HG02623 (cell line): ENCODE results near the gene PLPPR1.
"Not testable (repeated sequence)": the region's sequence is repeated elsewhere in the genome, so short reads cannot be mapped to it uniquely, and the experiment has no call there.

ENCODE experiments used
- ATAC-seq: cut with Tn5 transposase; IDR thresholded peaks from one replicate; pipeline ENCODE4 v1.9.1; 2021; ENCODE audit warnings: moderate library complexity; ENCODE audit not compliant: unreplicated experiment

The PLPPR1 gene

DNA sequence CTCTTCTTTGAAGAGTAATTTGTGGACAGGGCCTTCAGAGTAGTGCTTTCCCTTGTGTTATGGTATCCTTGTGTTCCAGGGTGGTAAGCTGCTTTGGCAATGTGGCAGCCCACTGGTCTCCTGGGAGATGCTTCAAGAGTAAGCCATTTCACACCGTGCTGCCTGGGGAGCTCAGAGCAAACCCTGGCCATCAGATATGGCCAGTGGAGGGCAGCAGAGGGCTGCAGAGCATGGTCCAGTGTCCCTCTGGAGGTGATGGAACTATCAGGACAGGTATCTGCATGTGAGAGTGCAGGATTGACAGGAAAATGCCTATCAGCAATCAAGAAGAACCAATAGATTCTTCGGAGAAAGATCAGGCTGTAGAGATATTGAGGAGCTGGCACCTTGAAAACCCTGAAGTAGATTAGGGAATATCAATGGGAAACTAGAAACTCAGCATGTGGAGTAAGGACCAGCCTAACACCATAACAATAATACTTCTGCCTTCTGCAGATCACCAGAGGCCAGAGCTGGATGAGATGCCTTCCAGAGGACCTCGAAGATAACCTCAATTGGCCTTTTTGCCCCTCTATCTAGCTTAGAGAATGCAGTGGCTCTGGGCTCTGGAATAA, 90.8 kb downstream of the PLPPR1 start:
- ATAC-seq, result peak; percentile 76

DNA sequence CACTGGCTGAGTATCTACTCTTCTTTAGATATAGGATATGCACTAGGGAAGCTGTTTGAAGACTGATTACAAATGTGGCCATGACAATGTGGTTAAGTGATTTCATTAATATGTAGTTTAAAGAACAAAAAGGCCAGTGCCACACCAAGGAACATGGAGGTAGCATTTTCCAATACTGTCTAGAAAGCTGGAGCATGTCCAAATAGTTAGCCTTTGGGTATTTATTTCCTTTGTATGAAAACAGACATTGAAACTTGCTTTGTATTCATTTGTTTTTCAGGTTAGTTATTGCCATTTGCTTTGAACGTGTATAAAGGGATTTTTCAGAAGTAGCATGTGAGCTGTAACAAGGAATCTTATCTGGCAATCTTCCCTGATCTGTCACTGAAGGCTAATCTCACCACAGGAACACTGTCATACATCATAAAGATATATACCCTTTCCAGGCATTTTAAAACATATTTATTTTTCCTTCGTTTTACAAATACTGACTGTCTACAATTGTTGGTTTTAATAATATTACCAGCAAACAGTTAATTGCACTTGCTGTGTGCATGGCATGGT, 93.4 kb downstream of the PLPPR1 start:
- no peak for ATAC-seq

DNA sequence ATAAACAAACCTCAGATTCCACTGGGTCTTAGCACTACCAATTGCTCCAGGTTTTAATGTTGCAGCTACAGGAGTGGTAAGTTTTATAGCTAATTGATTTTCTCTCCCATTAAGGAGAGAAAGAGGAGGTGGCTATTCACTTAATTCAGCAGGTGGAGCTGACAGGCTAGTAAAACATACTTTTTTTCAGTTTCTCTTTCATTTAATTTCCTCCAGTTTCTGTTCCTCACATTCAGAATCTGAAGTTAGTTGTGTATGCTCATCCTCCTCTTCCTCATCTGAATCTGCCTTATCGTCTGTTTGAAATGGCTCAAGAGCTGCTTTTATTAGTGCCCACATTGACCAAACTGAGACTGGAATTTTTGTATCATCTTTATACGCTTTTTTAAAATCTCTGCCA, 98.0 kb downstream of the PLPPR1 start:
- ATAC-seq, result peak; percentile 55

DNA sequence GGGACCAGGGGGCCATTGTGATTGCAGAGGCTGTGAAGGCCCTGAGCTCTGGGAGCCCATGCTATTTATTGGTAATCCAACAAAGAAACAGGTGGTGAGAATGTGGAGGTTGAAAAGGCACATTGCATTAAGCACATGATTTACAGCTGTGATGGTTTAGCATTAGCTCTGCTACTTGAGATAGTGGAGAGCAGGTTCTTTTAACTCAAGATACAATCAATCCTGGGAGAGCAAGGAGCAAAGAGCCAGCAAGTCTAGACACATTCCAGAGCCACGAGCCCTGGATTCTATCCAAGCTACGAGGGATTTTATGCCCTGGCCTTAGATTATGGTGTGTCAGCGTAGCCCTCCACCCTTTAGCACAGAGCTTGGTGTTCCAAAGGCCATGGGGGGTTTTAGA, 98.8 kb downstream of the PLPPR1 start:
- not testable (repeated sequence) for ATAC-seq

DNA sequence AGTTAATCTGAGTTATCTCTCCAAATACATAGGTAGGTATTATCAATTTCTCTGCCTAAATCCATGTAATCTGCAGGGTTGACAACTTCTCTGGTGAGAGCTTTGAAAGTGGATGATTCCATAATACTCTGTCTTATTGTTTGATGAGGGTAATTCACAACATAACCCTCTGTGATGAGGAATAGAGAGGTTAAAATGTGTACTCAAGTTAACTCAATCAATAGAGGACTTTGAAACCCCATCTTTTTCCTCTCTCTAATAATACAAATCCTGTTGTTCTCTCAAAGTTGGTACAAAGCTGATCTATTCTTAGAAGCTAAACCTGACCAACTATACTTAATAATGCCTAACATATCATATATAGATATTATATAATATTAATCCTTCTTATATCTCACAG, 100.1 kb downstream of the PLPPR1 start:
- ATAC-seq, result no peak

DNA sequence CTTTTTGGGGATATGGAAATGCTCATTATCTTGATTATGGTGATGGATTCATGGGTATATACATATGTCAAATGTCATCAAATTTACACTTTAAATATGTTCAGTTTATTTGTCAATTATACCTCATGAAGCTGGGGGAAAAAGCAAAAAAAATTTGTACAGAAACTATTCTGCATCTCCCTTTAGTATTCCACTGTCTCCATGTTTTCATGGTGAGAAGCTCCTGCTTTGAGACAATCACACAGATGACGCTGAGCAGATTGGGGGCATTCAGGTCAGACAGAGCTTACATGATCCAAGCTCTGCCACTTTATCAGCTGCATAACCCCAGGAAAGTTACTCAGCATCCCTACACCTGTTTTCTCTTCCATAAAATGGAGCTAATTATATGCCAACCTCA, 101.5 kb downstream of the PLPPR1 start:
- no peak for ATAC-seq

DNA sequence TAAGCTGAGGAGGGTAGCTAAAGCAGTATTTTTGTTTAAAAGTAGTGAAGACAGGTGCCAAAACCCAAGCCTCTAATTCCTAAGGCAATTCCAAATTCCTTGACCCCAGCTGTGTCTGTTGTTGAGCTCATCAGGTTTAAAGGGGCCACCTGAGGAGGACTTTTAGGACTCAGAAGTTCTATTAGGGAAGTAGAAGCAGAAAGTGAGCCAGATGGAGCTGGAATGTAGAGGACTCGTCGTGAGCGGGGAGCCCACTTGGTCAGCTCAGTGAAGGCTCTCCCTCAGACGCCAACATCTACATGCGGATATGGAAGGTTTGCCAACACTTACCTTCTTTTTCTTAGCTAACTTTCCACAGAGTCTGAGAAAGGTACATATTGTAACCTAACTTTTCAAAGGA, 102.8 kb downstream of the PLPPR1 start:
- ATAC-seq, result no peak

DNA sequence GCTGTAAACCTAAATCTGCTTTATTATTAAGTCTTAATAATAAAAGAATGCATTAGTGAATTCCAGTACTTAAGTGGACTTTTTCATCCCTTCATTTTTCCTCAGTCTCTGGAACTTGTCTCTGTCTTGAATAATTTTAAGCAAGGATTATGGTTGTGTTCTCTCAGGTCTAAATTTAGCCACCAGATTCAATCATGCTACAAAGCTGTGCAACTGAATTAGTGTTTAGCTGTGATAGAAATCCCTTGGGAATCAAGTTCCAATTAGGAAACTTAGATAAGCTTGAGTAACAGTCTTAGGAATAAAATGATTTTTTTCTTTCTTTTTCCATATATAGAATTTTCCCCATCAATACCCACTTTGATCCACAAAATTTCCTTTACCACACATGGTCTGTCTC, 104.3 kb downstream of the PLPPR1 start:
- ATAC-seq, result no peak

DNA sequence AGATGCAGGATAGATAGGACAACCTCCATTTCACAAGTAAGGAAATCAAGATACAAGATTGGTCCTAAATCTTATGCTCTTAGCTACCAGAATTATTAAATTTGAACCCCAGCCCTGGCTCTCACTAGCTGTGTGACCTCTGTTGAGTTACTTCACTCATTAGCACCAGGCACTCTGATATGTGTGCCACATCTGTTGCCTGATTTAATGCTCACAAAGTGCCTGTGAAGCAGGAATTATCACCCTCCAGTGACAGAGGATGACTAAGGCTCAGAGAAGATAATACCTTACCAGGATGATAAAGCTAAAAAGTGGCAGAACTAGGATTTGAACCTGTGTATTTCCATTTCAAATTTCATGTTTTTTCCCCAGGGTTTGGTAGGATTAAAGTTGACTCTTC, 110.0 kb downstream of the PLPPR1 start:
- no peak for ATAC-seq

DNA sequence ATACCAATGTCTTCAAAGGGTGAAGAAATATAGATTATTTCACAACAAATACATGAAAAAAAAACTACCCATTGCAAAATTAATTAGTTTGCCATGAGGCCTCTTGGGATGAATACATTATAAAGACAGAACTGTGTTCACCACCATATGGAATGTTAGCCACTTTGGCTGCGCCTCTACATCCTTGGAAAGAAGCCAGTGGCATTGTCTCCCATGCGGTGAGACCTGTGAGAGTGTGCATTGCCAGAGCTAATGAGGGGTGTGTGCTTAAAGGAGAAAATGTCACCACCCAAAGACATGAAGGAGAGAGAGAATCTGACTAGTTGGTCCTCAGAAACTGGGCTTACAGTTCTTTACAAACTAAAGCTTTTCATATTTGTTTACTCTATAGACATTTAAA, 110.6 kb downstream of the PLPPR1 start:
- ATAC-seq, result no peak

DNA sequence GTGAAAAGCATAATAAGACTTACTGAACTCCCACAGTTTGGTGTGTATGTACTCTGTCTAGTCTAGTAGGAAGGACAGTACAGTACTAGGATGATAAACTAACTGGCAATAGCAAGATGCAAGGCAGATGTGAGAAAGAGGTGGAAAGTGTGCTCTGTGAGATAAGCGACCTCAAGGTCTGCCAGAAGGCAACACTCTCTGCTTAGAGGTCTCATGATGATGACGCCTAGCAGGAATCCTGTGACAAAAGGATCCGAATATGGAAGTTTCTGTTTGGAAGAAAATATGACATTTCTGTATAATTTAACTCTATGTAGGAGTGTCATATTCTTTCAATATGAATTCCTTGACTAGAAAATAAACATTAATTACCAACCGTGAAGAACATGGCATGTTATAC, 112.2 kb downstream of the PLPPR1 start:
- no peak for ATAC-seq

DNA sequence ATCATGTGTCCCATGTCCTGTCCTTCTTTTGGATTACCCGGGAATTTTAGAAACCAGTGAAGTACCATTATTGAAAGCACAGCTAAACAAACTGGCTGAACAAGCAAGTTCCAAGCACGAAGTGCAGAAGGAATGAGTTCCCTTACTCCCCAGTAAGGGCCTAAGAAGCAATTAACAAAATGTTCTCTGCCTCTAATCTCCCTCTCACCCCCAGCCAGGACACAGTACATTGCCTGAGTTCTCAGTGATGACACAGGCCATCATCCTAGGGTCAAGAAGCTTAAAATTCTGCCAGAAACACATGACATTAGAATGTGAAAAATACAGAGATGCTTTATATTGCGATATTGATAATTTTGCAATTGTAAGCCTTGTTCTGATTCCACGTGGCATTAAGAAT, 118.0 kb downstream of the PLPPR1 start:
- no peak for ATAC-seq

DNA sequence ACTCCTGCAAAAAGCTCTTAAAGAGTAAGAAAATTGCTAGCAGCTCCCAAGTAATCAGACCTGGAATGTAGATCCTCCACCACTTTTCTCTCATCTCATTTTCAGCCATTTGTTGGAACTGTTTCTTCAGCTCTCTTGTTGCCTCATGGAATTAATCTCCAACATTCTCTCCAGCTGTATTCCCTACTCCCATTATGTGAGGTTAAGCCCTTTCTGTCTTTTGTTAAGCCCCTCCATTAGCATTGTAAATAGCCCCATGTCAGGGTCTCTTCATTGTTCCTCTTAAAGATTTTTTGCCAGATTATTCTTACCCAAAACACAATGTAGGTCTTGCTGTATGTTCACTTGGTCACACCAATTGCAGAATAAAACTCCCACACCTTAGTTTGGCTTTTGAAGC, 119.8 kb downstream of the PLPPR1 start:
- no peak for ATAC-seq

DNA sequence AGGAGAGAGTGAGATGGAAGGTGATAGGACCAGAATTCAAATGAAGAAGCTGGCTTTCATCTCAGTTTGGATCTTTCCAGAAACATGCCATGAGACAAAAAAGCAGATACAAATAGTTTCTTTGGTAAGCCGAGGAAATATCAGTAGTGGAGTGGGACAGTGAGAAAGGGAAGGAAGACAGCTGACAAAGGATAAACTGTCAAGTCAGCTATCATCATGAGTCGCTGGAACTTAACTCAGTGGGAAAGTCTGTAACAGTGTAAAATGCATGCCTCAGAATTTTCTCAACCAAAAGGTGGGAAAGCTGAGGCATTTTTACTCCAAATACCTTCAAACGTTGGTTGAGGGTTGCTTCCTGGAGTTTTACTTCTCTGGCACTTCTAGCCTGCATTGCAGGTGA, 129.8 kb downstream of the PLPPR1 start:
- ATAC-seq, result no peak

DNA sequence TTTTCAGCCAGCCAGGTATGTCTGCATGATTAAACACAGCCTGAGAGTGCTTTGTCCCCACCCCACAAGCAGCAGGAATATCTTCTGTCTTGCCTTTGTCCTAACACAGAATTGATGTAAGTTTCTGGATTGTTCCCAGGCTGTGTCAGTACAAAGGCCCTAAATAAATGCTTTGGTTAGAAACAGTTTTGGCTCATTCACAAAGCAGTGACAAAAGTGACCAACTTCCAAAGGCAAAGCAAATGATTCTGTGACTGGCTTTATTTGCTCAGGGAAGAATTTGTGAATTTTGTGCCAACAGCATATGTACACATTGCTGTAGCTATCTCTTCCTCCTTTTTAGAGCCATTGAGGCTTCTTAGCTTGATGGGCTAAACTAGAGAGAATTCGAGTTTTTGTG, 133.7 kb downstream of the PLPPR1 start:
- no peak for ATAC-seq

DNA sequence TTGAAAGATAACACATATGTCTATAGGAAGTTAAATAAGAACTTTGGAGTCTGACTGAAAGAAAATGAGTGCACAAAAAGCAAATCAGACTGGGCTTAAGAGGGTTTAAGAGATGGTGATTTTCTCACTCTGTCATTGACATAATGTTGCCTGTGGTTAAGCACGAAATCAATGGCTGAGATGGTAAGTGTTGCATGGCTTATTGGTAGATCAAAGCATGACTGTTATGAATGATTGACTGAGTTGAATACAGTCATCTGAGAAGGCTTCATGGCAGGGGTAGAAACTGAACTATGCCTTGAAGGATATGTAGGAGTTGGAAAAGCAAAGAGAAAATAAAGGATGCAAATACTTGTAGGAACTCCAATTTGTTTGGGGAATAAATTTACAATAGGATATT, 136.6 kb downstream of the PLPPR1 start:
- no peak for ATAC-seq

DNA sequence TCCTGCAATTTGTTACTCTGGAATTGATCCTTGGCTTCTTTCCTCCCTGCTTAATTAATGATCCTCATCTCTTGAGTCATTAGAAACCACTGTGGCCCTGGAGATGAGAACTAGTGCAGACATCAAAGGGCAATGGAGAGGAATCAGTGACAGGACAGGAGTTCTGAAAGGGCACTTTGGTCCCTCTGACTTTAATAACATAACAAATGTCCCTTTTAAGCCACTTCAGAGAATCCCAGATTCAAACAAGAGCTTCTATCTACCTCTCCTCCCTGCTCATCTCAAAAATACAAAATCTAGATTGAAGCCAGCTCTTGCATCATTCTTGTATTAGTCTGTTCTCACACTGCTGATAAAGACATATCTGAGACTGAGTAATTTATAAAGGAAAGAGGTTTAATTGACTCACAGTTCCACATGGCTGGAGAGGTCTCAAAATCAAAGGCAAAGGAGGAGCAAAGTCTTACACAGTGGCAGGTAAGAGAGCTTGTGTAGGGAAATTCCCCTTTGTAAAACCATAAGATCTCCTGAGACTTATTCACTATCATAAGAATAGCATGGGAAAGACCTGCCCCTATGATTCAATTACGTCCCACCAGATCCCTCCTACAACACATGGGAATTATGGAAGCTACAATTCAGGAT, 139.1 kb downstream of the PLPPR1 start:
- no peak for ATAC-seq

DNA sequence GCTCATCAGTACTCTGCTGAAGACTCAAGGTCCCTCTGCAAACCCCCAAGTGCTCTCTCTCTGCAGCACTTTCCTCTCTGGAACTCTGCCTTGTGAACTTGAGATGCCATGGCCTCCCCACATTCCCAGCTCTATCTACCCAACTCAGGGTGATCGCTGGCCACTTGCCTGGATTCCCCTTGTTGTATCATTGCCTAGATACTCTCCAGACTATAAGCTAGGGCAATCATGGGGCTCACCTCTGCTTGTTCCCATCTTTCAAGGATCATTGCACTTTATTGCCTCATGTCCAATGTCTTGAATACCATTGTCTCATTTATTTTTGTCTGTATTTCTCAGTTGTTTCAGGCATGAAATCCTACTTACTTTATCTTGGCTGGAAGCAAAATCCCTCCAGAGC, 144.1 kb downstream of the PLPPR1 start:
- ATAC-seq, result no peak

DNA sequence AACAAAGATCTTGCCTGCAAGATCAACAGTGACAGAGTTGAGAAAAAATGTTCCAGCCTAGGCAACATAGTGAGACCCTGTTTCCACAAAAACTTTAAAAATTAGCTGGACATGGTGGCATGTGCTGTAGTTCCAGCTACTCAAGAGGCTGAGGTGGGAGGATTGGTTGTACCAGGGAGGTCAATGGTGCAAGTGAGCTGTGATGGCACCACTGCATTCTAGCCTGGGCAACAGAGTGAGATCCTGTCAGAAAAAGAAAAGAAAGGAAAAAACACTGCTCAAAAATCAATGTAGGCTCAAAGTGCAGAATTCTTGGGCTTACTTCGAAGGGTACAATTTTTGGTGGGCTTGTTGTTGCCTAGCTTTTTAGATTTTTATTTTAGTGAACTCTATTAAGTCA, 145.4 kb downstream of the PLPPR1 start:
- ATAC-seq, result no peak

DNA sequence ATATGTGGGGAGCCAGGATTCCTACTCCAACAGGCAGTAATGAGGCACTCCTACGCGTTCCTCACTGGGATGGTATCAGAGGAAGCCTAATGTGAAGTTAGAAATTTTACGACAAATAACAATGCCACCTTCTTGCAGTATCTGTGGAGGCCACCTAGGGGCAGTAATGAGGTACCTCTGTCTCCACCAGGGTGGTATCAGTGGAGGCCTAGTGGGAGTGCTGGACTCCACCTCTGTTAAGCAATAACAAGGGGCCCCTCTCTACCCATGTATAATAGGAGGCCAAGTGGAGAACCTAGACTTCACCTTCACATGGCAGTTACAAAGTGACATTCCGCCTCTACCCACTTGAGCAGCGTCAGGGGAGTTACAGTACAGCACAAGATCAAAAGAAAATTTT, 147.9 kb downstream of the PLPPR1 start:
- no peak for ATAC-seq

DNA sequence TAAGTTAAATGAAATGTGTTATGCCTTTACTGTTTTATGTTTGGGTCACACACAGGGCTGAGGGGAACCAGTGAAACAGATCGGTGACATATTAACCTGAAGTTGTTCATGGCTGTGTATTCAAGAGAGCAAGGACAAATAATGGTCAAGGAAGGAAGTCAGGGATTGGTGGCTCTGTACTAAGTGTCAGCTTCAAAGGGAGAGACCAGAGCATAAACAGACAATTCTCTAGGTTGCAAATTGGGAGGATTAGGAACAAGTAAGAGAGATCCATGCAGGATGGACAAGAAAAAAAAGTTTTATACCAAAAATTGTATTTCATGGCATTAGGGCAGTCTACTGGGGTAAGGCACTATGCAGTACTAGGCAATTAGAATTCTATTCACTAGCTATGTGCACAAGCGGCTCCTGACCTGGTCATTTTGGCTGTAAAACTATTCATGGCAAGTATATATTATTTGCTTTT, 156.3 kb downstream of the PLPPR1 start:
- no peak for ATAC-seq

DNA sequence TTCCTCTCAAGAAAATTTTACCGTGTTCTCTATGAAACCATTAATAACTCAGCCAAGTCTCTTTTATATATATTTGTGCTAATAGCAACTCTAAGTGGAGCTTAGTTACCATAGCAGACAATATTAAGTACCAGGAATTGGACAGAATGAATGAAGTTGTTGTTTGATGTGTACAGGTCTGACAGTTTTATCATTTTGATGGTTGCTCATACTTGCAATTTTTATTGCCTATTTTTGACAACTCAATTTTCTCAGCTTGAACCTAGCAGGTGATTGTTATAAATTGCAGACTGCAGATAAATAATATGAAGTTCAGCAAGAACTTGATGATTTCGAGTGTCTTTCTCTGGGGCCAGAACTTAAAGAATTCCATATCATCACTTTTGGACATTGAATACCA, 163.2 kb downstream of the PLPPR1 start:
- no peak for ATAC-seq

DNA sequence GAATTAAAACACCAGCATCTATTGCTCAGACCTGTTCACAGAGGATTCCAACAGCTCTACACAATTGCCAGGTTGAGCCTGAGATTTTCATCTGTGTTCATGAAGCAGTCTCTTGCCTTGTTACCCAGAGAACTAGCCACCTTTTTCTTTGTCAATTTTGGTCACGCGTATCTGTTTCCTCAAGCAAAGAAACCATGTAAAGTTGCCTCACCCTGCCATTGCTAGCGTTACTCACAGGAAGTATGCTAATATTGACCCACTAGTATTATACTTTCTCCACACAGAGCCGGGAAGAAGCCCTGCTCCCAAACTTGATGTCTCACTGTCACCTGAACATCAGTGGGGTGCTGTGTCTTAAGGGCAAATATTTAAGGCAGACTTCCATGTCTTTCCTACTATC, 168.5 kb downstream of the PLPPR1 start:
- ATAC-seq, result no peak
